DMS79 treated with DMSO at 0.1 percent for 48 hours (cell line): Measurements from ENCODE around the gene CACNA1F.

Source experiments
- DNase-seq: peaks from one replicate; lab custom pipeline; 2025; lab: John Stamatoyannopoulos, UW

The CACNA1F gene

DNA sequence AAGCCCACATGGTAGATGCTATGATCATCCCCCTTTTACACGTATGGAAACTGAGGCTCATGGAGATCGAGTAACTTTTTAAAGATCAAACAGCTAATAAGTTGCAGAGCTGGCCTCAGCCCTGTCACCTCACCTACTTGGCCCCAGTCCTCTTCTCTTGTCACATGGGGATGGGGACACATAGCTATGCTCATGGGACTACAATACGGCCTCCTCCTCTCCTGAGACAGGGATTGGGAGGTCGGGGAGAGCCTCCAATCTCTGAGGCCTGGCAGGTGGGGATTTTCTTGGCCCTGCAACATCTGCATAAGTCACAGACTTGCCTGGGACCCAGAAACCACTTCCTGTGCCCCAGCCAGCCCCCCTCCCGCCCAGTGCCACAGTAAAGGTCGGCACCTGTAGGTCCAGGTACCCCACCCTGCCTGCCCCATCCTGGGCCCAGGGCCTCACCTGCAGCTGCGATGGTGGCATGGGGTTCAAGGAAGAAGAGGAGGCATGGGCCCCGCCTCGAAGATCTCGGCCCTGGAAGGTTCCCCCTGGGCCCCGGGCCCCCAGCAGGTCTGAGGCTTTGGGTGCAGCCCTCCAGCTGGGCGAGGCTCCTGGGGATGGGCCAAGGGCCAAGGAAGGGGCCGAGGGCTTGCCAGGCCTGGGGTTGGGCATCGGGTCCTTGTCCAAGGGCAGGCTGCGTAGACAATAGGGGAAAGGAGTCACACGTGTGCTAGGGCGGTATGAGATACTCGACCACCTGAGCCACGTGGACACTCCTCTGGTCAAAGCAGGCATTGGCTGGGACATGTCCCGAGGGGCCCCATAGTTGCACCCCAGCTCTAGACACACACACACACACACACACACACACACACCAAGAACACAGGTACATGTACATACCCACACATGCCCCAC is 25.0 kb upstream of the CACNA1F start:
- no peak for DNase-seq

DNA sequence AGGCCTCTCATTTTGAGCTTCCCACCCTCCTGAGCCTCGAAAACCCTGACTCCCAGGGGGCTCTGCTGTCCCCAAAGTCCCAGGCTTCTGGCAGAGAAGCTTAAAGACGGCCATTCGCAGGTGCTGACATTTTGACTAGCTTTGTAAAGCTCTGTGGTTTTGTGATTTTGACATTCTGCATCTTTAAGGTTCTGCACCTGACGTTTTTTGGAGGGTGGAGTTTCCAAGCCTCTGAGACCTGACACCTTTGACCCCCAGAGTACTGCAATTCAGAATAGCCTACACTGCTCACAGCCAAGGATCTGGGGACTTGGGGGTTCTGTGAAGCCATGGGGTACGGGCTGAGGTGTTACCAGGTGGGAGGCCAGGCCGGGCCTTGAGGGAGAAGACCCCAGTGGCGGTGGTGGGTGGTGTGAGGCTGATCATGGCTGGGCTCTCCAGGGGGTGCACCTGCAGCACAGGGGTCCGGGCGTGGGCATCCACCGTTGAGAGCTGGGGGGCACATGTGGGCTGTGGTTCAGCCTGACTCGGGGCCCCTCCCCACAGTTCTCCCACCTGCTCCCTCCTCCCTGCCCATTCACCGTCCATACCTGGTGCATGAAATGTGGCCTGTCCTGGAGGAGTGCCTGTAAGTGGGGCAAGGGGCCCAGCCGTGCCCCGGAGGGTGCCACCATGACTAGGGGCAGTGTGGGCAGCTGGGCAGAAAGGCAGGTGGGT is 24.1 kb upstream of the CACNA1F start:
- DNase-seq = no peak

- no peak for DNase-seq
Measured at GRCh38 chrX:49256268-49256995, 23.3 kb upstream of the CACNA1F start.

DNA sequence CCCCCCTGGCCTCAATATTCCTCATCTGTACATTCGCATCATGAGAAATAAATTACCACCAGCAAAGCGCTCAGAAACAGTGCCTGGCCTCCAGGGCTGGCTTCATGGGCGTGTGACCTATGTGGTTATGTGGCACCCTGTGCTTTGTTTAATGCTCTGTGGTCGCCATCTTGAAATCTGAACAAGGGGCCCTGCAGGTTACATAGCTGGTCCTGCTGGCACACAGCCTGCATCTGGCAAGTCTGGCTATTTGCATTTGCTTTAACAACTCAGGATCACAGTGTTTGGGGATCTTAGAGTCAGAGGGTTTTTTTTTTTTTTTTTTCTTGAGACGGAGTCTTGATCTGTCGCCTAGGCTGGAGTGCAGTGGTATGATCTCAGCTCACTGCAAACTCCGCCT is 21.5 kb upstream of the CACNA1F start:
- DNase-seq = no peak

DNA sequence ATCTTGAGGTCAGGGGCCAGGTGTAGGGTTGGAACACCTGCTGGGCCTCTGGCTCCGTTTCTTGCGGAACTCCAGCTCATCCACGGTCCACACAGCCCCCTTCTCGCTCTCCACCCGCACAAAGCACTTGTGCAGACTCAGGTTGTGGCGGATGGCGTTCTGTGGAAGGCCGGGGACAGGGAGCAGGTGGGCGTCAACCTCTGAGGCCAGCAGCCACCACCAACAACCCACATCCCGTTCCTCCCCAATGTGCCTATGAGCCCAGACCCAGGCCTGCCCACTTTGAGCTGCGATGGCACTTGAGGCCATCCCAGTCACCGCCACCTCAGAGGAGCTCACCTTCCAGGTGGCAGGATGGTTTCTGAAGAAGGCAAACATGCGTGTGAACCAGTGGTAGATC is 18.2 kb upstream of the CACNA1F start:
- no peak for DNase-seq

DNA sequence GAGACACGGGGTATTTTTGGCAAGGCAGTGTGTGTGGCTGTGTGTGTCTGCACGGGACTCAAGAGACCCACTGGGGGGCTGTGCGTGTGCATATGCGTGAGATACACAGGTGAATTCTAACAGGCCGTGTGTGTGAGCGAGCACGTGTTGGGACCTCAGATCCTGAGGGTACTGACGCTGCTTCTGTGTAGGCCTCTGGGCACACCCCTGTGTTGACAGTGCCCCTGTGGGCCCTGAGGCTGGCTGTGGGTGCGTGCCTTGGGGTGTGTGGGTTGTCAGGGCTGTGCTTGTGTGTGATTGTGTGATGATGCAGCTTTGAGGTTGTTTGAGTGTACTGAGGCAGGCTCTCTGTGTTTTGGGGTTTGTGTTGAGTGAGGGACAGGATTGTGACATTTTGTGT is 17.4 kb upstream of the CACNA1F start:
- DNase-seq = no peak

- no peak for DNase-seq
Measured at GRCh38 chrX:49250066-49250465, 16.9 kb upstream of the CACNA1F start.

DNA sequence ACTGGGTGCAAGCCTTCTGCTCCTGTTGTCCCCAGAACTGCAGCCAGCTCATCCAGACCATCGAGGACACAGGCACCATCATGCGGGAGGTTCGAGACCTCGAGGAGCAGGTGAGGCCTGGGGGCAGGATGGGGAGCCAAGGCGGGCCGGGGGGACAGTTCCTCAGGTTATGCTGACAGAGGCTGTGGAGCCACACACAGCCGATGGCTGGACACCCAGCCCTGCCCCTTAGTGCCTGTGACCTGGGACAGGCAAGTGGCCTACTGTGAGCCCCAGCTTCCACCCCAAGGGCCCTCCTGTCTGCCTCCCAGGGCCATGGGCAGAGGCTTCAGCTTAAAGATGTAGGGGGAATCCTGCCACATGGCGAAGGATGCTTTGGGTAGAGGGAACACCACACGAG is 16.5 kb upstream of the CACNA1F start:
- no peak for DNase-seq

DNA sequence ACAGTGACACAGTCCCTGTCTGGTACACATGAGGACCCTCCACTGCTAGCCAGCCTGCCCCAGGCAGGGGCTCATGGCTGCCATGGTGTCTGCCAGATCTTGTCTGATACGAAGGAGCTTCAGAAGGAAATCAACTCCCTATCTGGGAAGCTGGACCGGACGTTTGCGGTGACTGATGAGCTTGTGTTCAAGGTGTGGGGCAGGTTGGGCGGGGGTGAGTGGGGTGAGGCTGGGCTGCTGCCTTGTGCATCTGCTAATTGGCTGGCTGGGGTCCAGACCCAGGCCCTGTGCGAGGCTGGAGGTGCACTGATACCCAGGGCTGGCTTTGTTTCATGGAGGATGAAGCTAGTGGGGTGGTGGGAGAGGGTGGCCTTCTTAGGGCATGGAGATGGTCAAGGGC is 15.9 kb upstream of the CACNA1F start:
- no peak for DNase-seq

DNA sequence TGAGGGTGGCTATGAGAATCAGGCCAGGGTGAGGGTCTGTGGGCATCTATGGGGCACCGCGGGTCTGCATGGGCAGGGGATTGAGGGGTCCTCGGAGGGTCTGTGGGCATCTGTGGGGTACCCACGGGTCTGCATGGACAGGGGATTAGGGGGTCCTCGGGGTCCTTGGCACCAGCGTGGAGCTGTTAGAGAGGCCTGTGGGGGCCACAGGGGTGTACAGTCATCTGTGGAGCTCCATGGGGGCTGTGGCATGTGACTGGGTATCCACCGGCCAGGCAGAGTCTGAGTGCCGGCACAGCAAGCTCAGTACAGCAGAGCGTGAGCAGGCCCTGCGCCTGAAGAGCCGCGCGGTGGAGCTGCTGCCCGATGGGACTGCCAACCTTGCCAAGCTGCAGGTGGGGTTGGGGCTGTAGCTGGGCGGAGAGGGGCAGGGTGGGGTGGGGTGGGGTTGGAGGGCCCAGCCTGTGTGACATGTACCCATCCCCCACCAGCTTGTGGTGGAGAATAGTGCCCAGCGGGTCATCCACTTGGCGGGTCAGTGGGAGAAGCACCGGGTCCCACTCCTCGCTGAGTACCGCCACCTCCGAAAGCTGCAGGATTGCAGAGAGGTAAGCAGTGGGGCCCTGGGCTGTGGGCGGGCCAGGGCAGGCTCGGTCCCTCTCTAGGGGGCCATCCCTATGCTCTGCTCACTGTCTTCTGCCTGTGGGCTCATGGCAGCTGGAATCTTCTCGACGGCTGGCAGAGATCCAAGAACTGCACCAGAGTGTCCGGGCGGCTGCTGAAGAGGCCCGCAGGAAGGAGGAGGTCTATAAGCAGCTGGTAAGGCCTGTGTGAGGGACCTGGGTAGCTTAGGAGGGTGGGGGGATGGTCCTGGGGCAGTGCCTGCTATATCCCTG is 15.0 kb upstream of the CACNA1F start:
- peak; percentile 6 for DNase-seq

DNA sequence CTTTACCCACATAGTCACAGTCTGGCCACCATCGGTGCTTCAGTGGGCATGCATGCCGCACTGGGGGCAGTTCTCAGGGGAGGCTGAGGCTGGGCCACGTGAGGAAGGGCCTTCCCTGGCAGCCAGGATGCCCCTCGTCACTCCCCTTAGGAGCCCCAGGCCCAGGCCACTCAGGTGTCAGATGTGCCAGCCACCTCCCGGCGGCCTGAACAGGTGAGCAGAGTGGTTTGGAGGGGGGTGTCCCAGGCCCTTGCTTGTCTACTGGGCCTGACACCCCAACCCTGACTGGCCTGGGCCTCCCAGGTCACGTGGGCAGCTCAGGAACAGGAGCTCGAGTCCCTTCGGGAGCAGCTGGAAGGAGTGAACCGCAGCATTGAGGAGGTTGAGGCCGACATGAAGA is 14.2 kb upstream of the CACNA1F start:
- DNase-seq = no peak

DNA sequence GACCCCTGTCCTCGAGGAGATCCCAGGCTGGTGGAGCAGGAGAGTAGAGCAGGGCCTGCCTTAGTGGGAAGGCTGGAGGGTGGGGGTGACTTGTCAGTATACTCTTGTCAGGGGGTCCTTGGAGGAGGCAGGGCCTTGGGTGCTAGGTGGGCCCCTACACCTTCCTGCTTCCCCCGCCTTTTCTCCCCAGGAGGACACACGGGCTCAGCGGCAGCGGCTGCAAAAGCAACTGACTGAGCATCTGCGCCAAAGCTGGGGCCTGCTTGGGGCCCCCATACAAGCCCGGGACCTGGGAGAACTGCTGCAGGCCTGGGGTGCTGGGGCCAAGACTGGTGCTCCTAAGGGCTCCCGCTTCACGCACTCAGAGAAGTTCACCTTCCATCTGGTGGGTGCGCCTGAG is 13.4 kb upstream of the CACNA1F start:
- DNase-seq = no peak

DNA sequence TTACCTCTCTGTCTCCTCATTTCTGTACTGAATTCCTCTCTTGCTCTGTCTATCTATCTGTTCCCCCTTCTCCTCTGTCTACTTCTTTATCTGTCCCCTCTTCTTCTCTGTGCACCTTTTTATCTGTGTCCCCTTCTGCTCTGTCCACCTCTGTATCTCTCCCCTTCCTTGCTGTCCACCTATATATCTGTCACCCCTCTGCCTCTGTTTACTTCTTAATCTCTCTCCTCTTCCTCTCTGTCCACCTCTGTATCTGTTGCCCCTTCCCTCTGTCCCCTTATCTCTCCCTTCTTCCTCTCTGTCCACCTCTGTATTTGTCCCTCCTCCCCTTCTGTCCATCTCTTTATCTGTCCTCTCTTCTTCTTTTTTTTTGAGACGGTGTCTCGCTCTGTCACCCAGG is 11.1 kb upstream of the CACNA1F start:
- no peak for DNase-seq

- no peak for DNase-seq
Measured at GRCh38 chrX:49243166-49243565, 10.0 kb upstream of the CACNA1F start.

DNA sequence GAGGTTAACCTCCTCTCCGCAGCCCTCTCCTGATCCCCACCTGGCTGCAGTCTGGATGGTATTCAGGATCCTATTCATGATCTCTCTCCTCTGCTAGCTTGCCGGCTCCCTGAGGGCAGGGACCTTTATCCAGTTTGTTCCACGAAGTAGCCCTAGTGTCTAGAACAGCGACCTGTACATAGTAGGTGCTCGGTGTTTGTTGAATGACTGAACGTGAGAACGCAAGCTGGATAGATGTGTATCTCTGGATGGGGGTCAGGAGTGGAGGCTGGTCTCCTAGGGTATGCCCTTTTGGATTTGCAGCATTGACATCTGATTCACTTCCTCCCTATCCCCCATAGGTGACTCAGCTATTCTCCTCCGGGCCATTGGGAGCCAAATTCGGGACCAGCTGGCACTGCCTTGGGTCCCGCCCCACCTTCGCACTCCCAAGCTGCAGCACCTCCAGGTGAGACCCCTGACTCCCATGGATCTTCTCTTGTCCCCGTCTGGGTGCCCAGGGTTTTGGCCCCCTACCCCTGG is 9.5 kb upstream of the CACNA1F start:
- no peak for DNase-seq

DNA sequence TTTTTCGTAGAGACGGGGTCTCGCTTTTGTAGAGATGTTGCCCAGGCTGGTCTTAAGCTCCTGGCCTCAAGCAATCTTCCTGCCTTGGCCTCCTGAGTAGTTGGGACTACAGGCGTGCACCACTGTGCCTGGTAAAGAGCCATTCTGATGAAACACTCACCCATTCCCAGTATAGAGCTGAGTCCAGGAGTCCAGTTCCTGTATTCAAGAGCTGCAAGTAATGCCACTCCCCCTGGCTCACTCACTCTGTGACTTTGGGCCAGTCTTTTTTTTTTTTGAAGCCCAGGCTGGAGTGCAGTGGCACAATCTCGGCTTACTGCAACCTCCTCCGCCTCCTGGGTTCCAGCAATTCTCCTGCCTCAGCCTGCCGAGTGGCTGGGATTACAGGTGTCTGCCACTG is 5.6 kb upstream of the CACNA1F start:
- DNase-seq = no peak

DNA sequence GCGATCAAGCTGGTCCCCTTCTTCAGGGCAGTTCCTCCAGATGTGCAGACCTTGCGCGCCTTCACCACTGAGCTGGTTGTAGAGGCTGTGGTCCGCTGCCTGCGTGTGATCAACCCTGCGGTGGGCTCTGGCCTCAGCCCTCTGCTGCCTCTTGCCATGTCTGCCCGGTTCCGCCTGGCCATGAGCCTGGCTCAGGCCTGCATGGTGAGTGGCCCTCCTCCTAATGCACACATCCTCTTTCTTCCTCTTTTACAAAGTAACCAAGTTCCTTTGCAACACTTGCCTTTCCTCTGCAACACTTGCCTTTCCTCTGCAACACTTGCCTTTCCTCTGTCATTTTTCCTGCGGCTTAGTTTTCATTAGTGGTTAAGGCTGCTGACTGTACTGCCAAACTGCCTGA is 3.9 kb upstream of the CACNA1F start:
- DNase-seq = no peak

GRCh38 chrX:49233887-49234555 is 881 bp upstream of the CACNA1F start:
- DNase-seq = no peak

GRCh38 chrX:49232525-49232924 is 615 bp downstream of the CACNA1F start:
- DNase-seq = no peak

DNA sequence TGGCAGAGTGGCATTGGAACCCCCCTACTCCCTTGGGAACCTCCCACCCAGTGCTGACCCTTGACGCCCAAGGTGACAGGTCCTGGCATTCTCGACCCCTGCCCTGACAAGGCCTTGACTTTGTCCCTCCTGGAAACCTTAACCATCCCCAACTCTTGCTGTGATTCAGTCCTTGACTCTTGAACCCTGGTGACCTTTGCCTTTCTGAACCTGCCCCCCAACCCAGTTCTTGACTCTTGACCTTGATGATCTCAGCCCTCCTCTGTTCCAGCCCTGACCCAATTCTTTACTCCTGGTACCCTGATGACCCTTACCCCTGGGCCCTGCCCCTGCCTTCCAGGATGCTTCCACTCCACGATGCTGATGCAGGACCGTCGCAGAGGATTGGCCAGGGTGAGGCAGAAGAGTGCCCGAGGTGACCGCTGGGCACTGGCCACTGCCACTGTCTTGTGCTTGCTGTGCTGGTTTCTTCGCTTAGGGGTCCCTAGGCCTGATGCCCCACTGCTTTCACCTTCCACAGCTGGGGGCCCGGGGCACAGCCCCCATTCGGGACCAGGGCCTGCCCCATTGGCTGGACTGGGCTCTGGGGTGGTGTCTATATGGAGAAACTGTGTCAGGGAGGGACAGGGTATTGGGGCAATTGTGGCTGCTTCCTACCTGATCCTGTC is 1.7 kb downstream of the CACNA1F start:
- no peak for DNase-seq
